HL-60/S4 treated with retinoic acid at 250 ng/mL for 4 days and 3 days (cell line): ENCODE results near the gene SLC35A1.

Experiments used
- in situ Hi-C: fragments of 300-500 bp; cut with MboI; formaldehyde crosslinking; loops from 2 replicates; pipeline ENCODE4 v1.7.0; 2022; ENCODE audit warnings: low sequenced_read_pairs

The SLC35A1 gene

DNA sequence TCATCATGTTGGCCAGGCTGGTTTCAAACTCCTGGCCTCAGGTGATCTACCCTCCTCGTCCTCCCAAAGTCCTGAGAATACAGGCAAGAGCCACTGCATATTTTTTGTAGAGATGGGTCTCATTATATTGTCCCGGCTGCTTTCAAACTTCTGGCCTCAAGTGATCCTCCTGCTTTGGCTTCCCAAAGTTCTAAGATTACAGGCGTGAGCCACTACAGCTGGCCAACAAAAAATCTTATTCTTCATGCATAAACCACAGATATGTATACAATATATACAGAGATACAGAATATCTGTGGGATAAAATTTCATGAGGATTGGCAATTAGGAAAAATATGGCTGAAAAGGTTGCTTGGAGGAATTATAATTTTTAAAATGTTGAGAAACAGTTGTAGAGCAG, 49.9 kb downstream of the SLC35A1 start:
- in situ Hi-C loops = no loop called here

GRCh38 chr6:87529221-87529620, 56.4 kb downstream of the SLC35A1 start:
- in situ Hi-C loops = no loop called here

DNA sequence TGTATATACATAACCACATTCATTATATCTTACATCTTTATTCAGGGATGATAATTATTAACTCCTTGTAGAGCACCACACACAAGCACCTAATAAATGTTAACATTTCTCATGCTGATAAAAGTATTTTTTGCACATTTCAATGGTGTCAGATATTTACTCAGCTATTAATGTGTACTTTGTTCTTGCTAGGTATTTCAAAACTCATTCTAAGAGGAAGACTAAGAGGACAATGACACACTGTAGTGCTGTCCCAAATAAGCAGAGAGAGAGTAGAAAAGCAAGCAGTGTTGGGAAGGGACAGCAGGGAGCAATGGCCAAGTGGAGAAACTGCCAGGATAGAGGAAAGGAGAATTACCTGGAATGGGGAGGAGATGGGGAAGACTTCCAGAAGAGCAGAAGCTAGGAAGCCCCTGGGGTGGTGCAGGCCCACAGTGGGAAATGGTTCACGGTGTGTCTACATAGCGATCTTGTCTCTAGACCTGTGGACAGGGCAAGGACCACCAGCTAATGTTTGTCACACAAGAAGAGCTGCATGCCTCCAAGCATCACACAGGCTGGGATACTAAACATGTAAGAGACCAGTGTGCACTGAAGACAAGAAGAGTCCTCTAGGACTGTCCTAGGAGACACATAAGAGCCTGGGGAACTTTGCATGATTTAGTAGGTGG, 61.7 kb downstream of the SLC35A1 start:
- in situ Hi-C loops = no loop called here

- in situ Hi-C loops = no loop called here
Observed at GRCh38 chr6:87538510-87539260, 65.9 kb downstream of the SLC35A1 start.

DNA sequence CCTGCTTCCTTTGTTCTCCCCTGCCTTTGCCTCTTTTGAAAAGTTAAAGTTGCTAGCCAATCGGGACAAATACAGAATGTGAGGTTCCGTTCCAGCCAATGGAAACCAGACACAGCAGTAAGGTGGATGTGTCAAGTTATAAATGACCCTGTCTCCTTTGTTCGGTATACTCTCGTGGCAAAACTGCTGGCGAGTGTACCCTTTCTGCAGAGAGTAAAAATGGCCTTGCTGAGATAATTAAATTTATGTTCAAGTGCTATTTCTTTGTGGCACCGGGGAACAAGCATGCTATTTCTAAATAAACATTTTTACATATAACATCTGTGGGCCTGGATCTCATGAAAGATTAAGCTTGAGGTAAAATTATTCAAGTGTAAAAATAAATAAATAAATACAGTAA, 66.8 kb downstream of the SLC35A1 start:
- in situ Hi-C loops = no loop called here

DNA sequence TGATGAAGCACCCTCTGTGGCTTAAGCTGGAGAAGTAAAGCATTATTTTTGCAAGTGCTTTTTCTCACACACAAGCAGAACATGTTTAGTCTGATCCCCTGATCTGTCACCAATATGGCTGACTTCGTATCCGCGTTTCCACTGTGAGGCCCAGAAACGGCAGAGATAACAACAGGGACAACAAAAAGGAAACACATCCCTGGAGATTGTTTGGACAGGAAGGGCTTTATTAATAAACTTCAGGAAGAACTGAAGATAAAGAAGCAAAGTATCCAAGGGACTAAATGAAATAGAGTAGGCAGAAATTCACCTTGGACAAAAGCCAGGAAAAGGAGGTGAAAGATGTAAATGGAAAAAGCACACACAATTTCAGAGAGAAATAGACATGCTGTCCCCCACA, 67.8 kb downstream of the SLC35A1 start:
- in situ Hi-C loops = no loop called here

- in situ Hi-C loops = no loop called here
Observed at GRCh38 chr6:87541041-87541440, 68.3 kb downstream of the SLC35A1 start.

- in situ Hi-C loops = no loop called here
Observed at GRCh38 chr6:87541744-87542143, 69.0 kb downstream of the SLC35A1 start.

GRCh38 chr6:87543696-87544473, 71.1 kb downstream of the SLC35A1 start:
- in situ Hi-C loops = no loop called here

GRCh38 chr6:87544474-87544735, 71.6 kb downstream of the SLC35A1 start:
- in situ Hi-C loops = no loop called here

DNA sequence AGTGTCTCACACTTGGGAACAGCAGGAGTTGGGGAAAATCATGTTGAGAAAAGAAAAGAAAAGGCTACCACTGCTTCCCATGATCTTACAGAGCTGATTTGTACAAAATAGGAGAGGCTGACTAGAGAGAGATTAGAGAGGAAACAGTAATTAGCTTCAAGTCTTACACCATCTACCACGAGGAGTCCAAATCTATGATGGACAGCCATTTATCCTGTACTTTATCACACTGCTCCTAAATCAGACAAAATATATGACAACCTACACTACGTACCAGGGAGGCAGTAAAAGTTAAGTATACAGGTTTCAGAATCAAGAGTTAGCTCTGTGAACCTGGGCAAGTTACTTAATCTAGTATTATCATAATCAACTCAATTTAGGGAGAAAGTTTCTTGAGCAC, 79.0 kb downstream of the SLC35A1 start:
- in situ Hi-C loops = no loop called here

DNA sequence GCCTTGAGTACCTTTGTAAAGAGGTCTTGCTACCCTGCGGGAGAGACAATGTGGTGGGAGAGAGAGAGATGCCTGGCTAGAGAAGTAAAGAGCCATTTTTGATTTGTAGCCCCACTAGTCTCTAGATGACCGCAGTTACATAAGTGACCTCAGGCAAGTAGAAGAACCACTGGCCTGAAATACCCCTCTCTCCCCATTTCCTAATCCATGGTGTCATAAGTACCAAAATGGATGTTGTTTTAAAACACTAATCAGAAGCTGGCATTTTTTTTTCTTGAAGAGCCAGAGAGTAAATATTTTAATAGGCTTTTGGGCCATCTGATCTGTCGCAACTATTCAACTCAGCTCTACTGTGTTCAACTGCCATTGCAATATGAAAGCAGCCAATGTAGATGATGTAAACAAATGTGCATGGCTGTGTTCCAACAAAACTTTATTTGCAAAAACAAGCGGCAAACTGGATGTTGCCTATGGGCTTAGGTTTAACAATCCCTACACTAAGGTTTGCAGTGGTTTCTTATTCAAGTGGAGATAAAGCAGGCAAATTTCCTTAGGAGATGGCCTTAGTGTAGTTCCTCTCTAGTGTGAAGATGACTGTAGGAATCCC, 80.5 kb downstream of the SLC35A1 start:
- in situ Hi-C loops = no loop called here

GRCh38 chr6:87555506-87555905, 82.7 kb downstream of the SLC35A1 start:
- in situ Hi-C loops = no loop called here

GRCh38 chr6:87558446-87558845, 85.7 kb downstream of the SLC35A1 start:
- in situ Hi-C loops = no loop called here

- in situ Hi-C loops = no loop called here
Observed at GRCh38 chr6:87561017-87561416, 88.2 kb downstream of the SLC35A1 start.
